ENCODE data around the gene KRTAP4-7. TPM values are rescaled to one million over a fixed set of nuclear protein-coding genes. Genes with fewer than 3 reads are reported as not detected.
"Not testable (repeated sequence)": the region's sequence is repeated elsewhere in the genome, so short reads cannot be mapped to it uniquely, and the experiment has no call there.

Gene KRTAP4-7
- total RNA-seq, 1 experiment from 2014 or later: not detected

GRCh38 chr17:41098481-41098880 lies 14.5 kb downstream of the KRTAP4-7 start:
- no peak overlapping the region for H3K4me3 Mint-ChIP-seq
- Histone ChIP-seq H3K4me1 (ENCODE audit: insufficient read depth, low read length) (no peaks in the 10 kb centered on the region), H3K18ac (ENCODE audit: insufficient read length, low read depth, low read length) (no peak overlapping the region), H2BK5ac (ENCODE audit: insufficient read length, low read length) (no peak overlapping the region), H2BK12ac (ENCODE audit: insufficient read length, low read depth, low read length) (no peak overlapping the region), H3K27me3 (ENCODE audit: insufficient read depth, low read length) (no peaks in the 10 kb centered on the region), H2AK5ac (ENCODE audit: insufficient read length, low read length) (no peak overlapping the region), H3K23me2 (ENCODE audit: insufficient read length, low read depth, low read length, poor library complexity, severe bottlenecking) (no peaks in the 10 kb centered on the region), H4K20me1 (ENCODE audit: control insufficient read depth, insufficient read depth, insufficient read length) (no peaks in the 10 kb centered on the region), H3K4me2 (ENCODE audit: insufficient read depth, insufficient read length, low read length) (no peak overlapping the region), H3K56ac (ENCODE audit: insufficient read length, low read depth, low read length) (no peak overlapping the region), H4K8ac (replicated peaks; ENCODE audit: insufficient read length, low read depth, low read length) (no peak overlapping the region), H2BK20ac (ENCODE audit: low read depth, low read length, poor library complexity, severe bottlenecking) (no peak overlapping the region), H2BK120ac (ENCODE audit: low read depth, low read length, poor library complexity, severe bottlenecking) (no peak overlapping the region), H3K4ac (ENCODE audit: low read depth, low read length) (no peak overlapping the region), H4K5ac (ENCODE audit: insufficient read length, low read depth, low read length) (no peak overlapping the region), H4K91ac (ENCODE audit: insufficient read length, low read depth, low read length) (no peak overlapping the region), H3K79me1 (ENCODE audit: insufficient read depth, low read depth, low read length, poor library complexity, severe bottlenecking) (no peaks in the 10 kb centered on the region), H3K23ac (ENCODE audit: insufficient read length, low read depth, low read length) (no peak overlapping the region), H3T11ph (ENCODE audit: low read length) (no peak overlapping the region), H2AFZ (ENCODE audit: low read length) (no peak overlapping the region), H2BK15ac (ENCODE audit: low read depth, low read length) (no peak overlapping the region), H3K27ac (ENCODE audit: insufficient read length, low read depth, low read length) (no peak overlapping the region), H3K9ac (ENCODE audit: extremely low read depth, insufficient read length, low read length) (no peak overlapping the region), H3K79me2 (ENCODE audit: insufficient read depth, low read length) (no peaks in the 10 kb centered on the region), H3K9me3 (ENCODE audit: control insufficient read depth, low read depth, low read length) (no peaks in the 10 kb centered on the region), H3K14ac (ENCODE audit: insufficient read depth, low read length) (no peak overlapping the region)
- H3K27me3 Mint-ChIP-seq (ENCODE audit: low read depth): peaks cover 1% of the 10 kb centered on the region; the same call in 1 of the 2 replicates
- H3K27ac Mint-ChIP-seq: no peak overlapping the region
- peaks cover 4 to 11% of the 10 kb centered on the region in 2 experiments; a peak in 4 of 5 replicates for H3K9me3 Mint-ChIP-seq
- no peak for DNase-seq
- peaks cover 0 to 10% (median 3%) of the 10 kb centered on the region in 3 experiments; a peak in 3 of 7 replicates for H3K36me3 Mint-ChIP-seq (ENCODE audit: insufficient read depth in 1 of 3, low read depth in 3 of 3)
- TF ChIP-seq, protein P1, sequence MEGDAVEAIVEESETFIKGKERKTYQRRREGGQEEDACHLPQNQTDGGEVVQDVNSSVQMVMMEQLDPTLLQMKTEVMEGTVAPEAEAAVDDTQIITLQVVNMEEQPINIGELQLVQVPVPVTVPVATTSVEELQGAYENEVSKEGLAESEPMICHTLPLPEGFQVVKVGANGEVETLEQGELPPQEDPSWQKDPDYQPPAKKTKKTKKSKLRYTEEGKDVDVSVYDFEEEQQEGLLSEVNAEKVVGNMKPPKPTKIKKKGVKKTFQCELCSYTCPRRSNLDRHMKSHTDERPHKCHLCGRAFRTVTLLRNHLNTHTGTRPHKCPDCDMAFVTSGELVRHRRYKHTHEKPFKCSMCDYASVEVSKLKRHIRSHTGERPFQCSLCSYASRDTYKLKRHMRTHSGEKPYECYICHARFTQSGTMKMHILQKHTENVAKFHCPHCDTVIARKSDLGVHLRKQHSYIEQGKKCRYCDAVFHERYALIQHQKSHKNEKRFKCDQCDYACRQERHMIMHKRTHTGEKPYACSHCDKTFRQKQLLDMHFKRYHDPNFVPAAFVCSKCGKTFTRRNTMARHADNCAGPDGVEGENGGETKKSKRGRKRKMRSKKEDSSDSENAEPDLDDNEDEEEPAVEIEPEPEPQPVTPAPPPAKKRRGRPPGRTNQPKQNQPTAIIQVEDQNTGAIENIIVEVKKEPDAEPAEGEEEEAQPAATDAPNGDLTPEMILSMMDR (conservative IDR thresholded peaks at IDR 0.05): no peak
- peaks cover 31 to 38% of the 10 kb centered on the region in 2 experiments for H3K4me1 Mint-ChIP-seq
- WGBS (ENCODE audit: extremely low coverage, insufficient read length, low lambda C conversion rate): no CpG with 5 or more reads among the region's 6 CpGs

GRCh38 chr17:41099682-41100480 lies 15.9 kb downstream of the KRTAP4-7 start:
- not testable (repeated sequence) for H3K79me1 ChIP-seq (ENCODE audit: insufficient read depth, low read depth, low read length, poor library complexity, severe bottlenecking); H2BK20ac ChIP-seq (ENCODE audit: low read depth, low read length, poor library complexity, severe bottlenecking); H3T11ph ChIP-seq (ENCODE audit: low read length); H3K23ac ChIP-seq (ENCODE audit: insufficient read length, low read depth, low read length); H2BK12ac ChIP-seq (ENCODE audit: insufficient read length, low read depth, low read length); H3K56ac ChIP-seq (ENCODE audit: insufficient read length, low read depth, low read length); H3K14ac ChIP-seq (ENCODE audit: insufficient read depth, low read length); H2BK15ac ChIP-seq (ENCODE audit: low read depth, low read length); H4K91ac ChIP-seq (ENCODE audit: insufficient read length, low read depth, low read length); H3K4ac ChIP-seq (ENCODE audit: low read depth, low read length); H3K4me2 ChIP-seq (ENCODE audit: insufficient read depth, insufficient read length, low read length); H3K23me2 ChIP-seq (ENCODE audit: insufficient read length, low read depth, low read length, poor library complexity, severe bottlenecking); H4K8ac ChIP-seq (replicated peaks; ENCODE audit: insufficient read length, low read depth, low read length); H3K4me1 ChIP-seq (ENCODE audit: insufficient read depth, low read length); DNase-seq; H4K20me1 ChIP-seq (ENCODE audit: control insufficient read depth, insufficient read depth, insufficient read length); H3K9ac ChIP-seq (ENCODE audit: extremely low read depth, insufficient read length, low read length); H3K27ac Mint-ChIP-seq; H3K27ac ChIP-seq (ENCODE audit: insufficient read length, low read depth, low read length); H3K36me3 Mint-ChIP-seq (ENCODE audit: insufficient read depth in 1 of 3, low read depth in 3 of 3); H2AFZ ChIP-seq (ENCODE audit: low read length); H3K4me3 Mint-ChIP-seq; H2BK5ac ChIP-seq (ENCODE audit: insufficient read length, low read length); H2BK120ac ChIP-seq (ENCODE audit: low read depth, low read length, poor library complexity, severe bottlenecking); H3K79me2 ChIP-seq (ENCODE audit: insufficient read depth, low read length); H3K9me3 Mint-ChIP-seq; H2AK5ac ChIP-seq (ENCODE audit: insufficient read length, low read length); H3K27me3 Mint-ChIP-seq (ENCODE audit: low read depth); H3K9me3 ChIP-seq (ENCODE audit: control insufficient read depth, low read depth, low read length); H3K18ac ChIP-seq (ENCODE audit: insufficient read length, low read depth, low read length); H4K5ac ChIP-seq (ENCODE audit: insufficient read length, low read depth, low read length); H3K27me3 ChIP-seq (ENCODE audit: insufficient read depth, low read length)
- peaks cover 34 to 38% of the 10 kb centered on the region in 2 experiments for H3K4me1 Mint-ChIP-seq
- WGBS (ENCODE audit: extremely low coverage, insufficient read length, low lambda C conversion rate): no CpG with 5 or more reads among the region's 7 CpGs
